GM06990 (cell line): ENCODE measurements around the gene OR2B3.

Experiments
- DNase-seq: peaks from one replicate; pipeline ENCODE4 v3.0.0-alpha.2; 2011; ENCODE audit not compliant: insufficient read length; ENCODE audit errors: extremely low read depth
- H3K27me3 ChIP-seq: replicated peaks from 2 replicates; pipeline ENCODE4 v1.6.0; 2011; ENCODE audit warnings: low read length; ENCODE audit not compliant: control insufficient read depth, insufficient read depth
- H3K36me3 ChIP-seq: 2 replicates; pipeline ENCODE4 v1.5.1; 2011; ENCODE audit warnings: low read length; ENCODE audit not compliant: control insufficient read depth, insufficient read depth
- H3K4me3 ChIP-seq: replicated peaks from 2 replicates; pipeline ENCODE4 v1.5.1; 2011; ENCODE audit warnings: low read depth, mild to moderate bottlenecking, control low read depth, low read length
- CTCF ChIP-seq: IDR thresholded peaks from 2 replicates; pipeline ENCODE4 v1.5.1; 2011; ENCODE audit warnings: low read length, control low read depth, mild to moderate bottlenecking, inconsistent platforms; ENCODE audit not compliant: insufficient read depth, poor library complexity, severe bottlenecking

Gene OR2B3

GRCh38 chr6:29107758-29108157, 20.6 kb upstream of the OR2B3 start, which contains the start of gene OR2J3:
OR2J3 (plus strand) TSS chr6:29108058; CDS start chr6:29111891, 3,833 bp downstream.
- Histone ChIP-seq H3K27me3 (no peaks in the 10 kb centered on the region), H3K4me3 (no peak within 1 kb of the TSS), H3K36me3 (no peaks in the 10 kb centered on the region)
- TF ChIP-seq CTCF = no peak
- no peak for DNase-seq

- no peak for TF ChIP-seq CTCF
- no peaks in the 10 kb centered on the region for H3K36me3 ChIP-seq
- H3K27me3 ChIP-seq = no peaks in the 10 kb centered on the region
- H3K4me3 ChIP-seq = no peak within 1 kb of the TSS
- DNase-seq = no peak
These were observed 12.1 kb upstream of the OR2B3 start, which contains the start of gene OR2J1 for GRCh38 chr6:29099190-29099589. OR2J1 (plus strand) TSS chr6:29099490; CDS start chr6:29100943, 1,453 bp downstream.

GRCh38 chr6:29097803-29098202, 10.7 kb upstream of the OR2B3 start:
- Histone ChIP-seq H3K36me3 (no peaks in the 10 kb centered on the region), H3K4me3 (no peak overlapping the region), H3K27me3 (no peaks in the 10 kb centered on the region)
- no peak for DNase-seq
- TF ChIP-seq CTCF = no peak

- no peak for DNase-seq
- H3K36me3 ChIP-seq = no peaks in the 10 kb centered on the region
- no peak for TF ChIP-seq CTCF
- no peak overlapping the region for H3K4me3 ChIP-seq
- no peaks in the 10 kb centered on the region for H3K27me3 ChIP-seq
These were observed 5.8 kb upstream of the OR2B3 start for GRCh38 chr6:29092957-29093356.

- Histone ChIP-seq H3K27me3 (no peaks in the 10 kb centered on the region), H3K36me3 (no peaks in the 10 kb centered on the region), H3K4me3 (no peak overlapping the region)
- DNase-seq = no peak
- no peak for TF ChIP-seq CTCF
These were observed 4.7 kb downstream of the OR2B3 start for GRCh38 chr6:29082457-29082856.

GRCh38 chr6:29081312-29081711, 5.8 kb downstream of the OR2B3 start:
- Histone ChIP-seq H3K4me3 (no peak overlapping the region), H3K27me3 (no peaks in the 10 kb centered on the region), H3K36me3 (no peaks in the 10 kb centered on the region)
- no peak for DNase-seq
- TF ChIP-seq CTCF = no peak
